HepG2 (cell line): ENCODE data around the gene PEAK1. TPM values are rescaled to one million over a fixed set of nuclear protein-coding genes. Genes with fewer than 3 reads are reported as not detected.
A peak's percentile ranks its signal among the peaks of the same experiment; 100 is the strongest.

Experiments
- ATAC-seq: fragments of 200-7000 bp; cut with Tn5 transposase; 3 replicates; pipeline ENCODE4 v1.9.1; 2020; ENCODE audit warnings: mild to moderate bottlenecking, moderate library complexity
- BruUV-seq: library from RNA; stranded (reverse); fragments of 400-500 nt; replicated peaks from 2 replicates; lab custom pipeline; 2021; lab: Mats Ljungman, UMichigan
- CTCF ChIA-PET: fragments of 300-600 bp; formaldehyde crosslinking; extraction: SDS; loops from one replicate; lab custom pipeline; 2021; ENCODE audit warnings: low total read pairs, inconsistent platforms, low intra/inter-chr PET ratio; lab: Yijun Ruan, JAX
- POLR2A ChIA-PET: fragments of 350-600 bp; sonication (Branson Sonifier 250); formaldehyde crosslinking; loops from one replicate; lab custom pipeline; 2020; ENCODE audit warnings: antibody characterized with exemption, inconsistent platforms; lab: Yijun Ruan, JAX
- DNase-seq: peaks from one replicate; pipeline ENCODE4 v3.0.0-alpha.2; 2015; ENCODE audit warnings: low spot score
- FAIRE-seq: peaks from 3 replicates; lab custom pipeline; 2011; peaks lifted over from hg19 to GRCh38; lab: Jason Lieb, UNC
- H2AFZ ChIP-seq: one replicate; pipeline ENCODE4 v1.6.1; 2011; ENCODE audit warnings: low read length, inconsistent platforms
- H3K27ac ChIP-seq: fragments of 300-600 bp; 3 replicates; pipeline ENCODE4 v1.8.0; 2011; ENCODE audit warnings: mixed run types, mild to moderate bottlenecking, mixed read lengths, low read length, inconsistent platforms; ENCODE audit not compliant: insufficient read depth; ENCODE audit errors: extremely low read length
- H3K27me3 ChIP-seq, 2 experiments: fragments of 200-600 bp in 1 of 2; 2 replicates in 1 of 2; 3 replicates in 1 of 2; pipeline versions ENCODE4 v1.6.0 to v1.8.0; 2011; ENCODE audit warnings: low read length in 2 of 2, mild to moderate bottlenecking in 2 of 2, moderate library complexity in 2 of 2, inconsistent platforms in 1 of 2; ENCODE audit not compliant: insufficient read depth in 2 of 2, control insufficient read depth in 1 of 2
- H3K36me3 ChIP-seq, 2 experiments: fragments of 200-600 bp in 1 of 2; replicated peaks in 1 of 2; 2 replicates in 1 of 2; 3 replicates in 1 of 2; pipeline versions ENCODE4 v1.5.1 to v1.8.0; 2011; ENCODE audit warnings: low read length in 2 of 2, inconsistent platforms in 1 of 2; ENCODE audit not compliant: insufficient read depth in 2 of 2, control insufficient read depth in 1 of 2
- H3K4me1 ChIP-seq: 2 replicates; pipeline ENCODE4 v1.5.1; 2012; ENCODE audit warnings: low read length, inconsistent platforms; ENCODE audit not compliant: insufficient read depth
- H3K4me2 ChIP-seq: 2 replicates; pipeline ENCODE4 v1.6.0; 2011; ENCODE audit warnings: low read depth, low read length, inconsistent platforms
- H3K4me3 ChIP-seq, 3 experiments: fragments of 200-600 bp in 1 of 3; sonication (generic), shearing (Covaris generic) in 1 of 3; replicated peaks in 1 of 3; 2 replicates each; pipeline ENCODE4 v1.5.1; 2011 to 2016; ENCODE audit warnings: low read length in 3 of 3, inconsistent platforms in 2 of 3, low read depth in 2 of 3, mild to moderate bottlenecking in 2 of 3, control low read depth in 1 of 3, mixed read lengths in 1 of 3; ENCODE audit not compliant: insufficient read depth in 1 of 3
- H3K79me2 ChIP-seq: one replicate; pipeline ENCODE4 v1.6.1; 2011; ENCODE audit warnings: low read length, inconsistent platforms; ENCODE audit not compliant: insufficient read depth
- H3K9ac ChIP-seq: 2 replicates; pipeline ENCODE4 v1.6.0; 2011; ENCODE audit warnings: mild to moderate bottlenecking, low read depth, low read length, inconsistent platforms; ENCODE audit not compliant: insufficient read depth
- H3K9me3 ChIP-seq: 2 replicates; pipeline ENCODE4 v1.5.1; 2012; ENCODE audit warnings: mild to moderate bottlenecking, low read length
- H4K20me1 ChIP-seq: 2 replicates; pipeline ENCODE4 v1.6.0; 2011; ENCODE audit warnings: inconsistent platforms, mild to moderate bottlenecking, low read length, moderate library complexity; ENCODE audit not compliant: insufficient read depth
- DPF2 ChIP-seq: sonication (generic); formaldehyde crosslinking; IDR thresholded peaks from 2 replicates; pipeline ENCODE4 v1.4.0; 2020; ENCODE audit warnings: mild to moderate bottlenecking, low read depth, missing genetic modification reagents, borderline replicate concordance
- HNF4A ChIP-seq: sonication (generic); formaldehyde crosslinking; IDR thresholded peaks from 2 replicates; pipeline ENCODE4 v1.4.0; 2020; ENCODE audit warnings: missing genetic modification reagents
- KAT2B ChIP-seq: fragments of 150-350 bp; IDR thresholded peaks from 2 replicates; pipeline ENCODE4 v1.6.1; 2014; ENCODE audit warnings: low read depth, low read length, borderline replicate concordance
- PRMT3 ChIP-seq: sonication (generic); formaldehyde crosslinking; IDR thresholded peaks from 2 replicates; pipeline ENCODE4 v1.8.1; 2022; ENCODE audit warnings: low read depth, mild to moderate bottlenecking, moderate library complexity, missing genetic modification reagents, borderline replicate concordance
- RFX3 ChIP-seq: IDR thresholded peaks from 2 replicates; pipeline ENCODE4 v1.6.1; 2016; ENCODE audit warnings: missing biosample characterization, missing genetic modification reagents
- SKI ChIP-seq: fragments of 450-650 bp; IDR thresholded peaks from one replicate; pipeline ENCODE4 v1.6.1; 2018; ENCODE audit warnings: mild to moderate bottlenecking; ENCODE audit not compliant: partially characterized antibody
- SMC3 ChIP-seq: IDR thresholded peaks from 2 replicates; pipeline ENCODE4 v1.6.1; 2011; ENCODE audit warnings: low read length, improper control_type of control experiment
- ZC3H4 ChIP-seq: sonication (generic); formaldehyde crosslinking; IDR thresholded peaks from 2 replicates; pipeline ENCODE4 v1.4.0; 2020; ENCODE audit warnings: missing genetic modification reagents, borderline replicate concordance
- WGBS: methylation state at CpG from one replicate; pipeline ENCODE4 v1.1.6; 2017; ENCODE audit warnings: low lambda C conversion rate; 5-methylcytosine and 5-hydroxymethylcytosine counted together
- in situ Hi-C: cut with HindIII; loops from 2 replicates; pipeline ENCODE4 v1.10.0; 2017; ENCODE audit warnings: low pct_unique_long_range_greater_than_20kb; ENCODE audit not compliant: extremely low pct_ligation_motif_present
- intact Hi-C: fragments of 100-400 bp; cut with micrococcal nuclease; formaldehyde crosslinking; loops from one replicate; pipeline ENCODE4 v1.10.0; 2022; ENCODE audit not compliant: unreplicated experiment
- polyA plus RNA-seq, 8 experiments: library from polyadenylated mRNA; depleted of rRNA in 3 of 8; stranded (reverse) in 7 of 8; unstranded in 1 of 8; fragments of >200 nt; fragmentation: Illumina TruSeq in 4 of 8; extraction: Trizol in 4 of 8; gene quantifications; 2 replicates each; pipeline versions ENCODE4 v1.2.1 to v1.2.3, GENCODE V29; 2011 to 2016; ENCODE audit warnings: low read depth in 4 of 8, missing spikeins in 1 of 8, mixed read lengths in 1 of 8; ENCODE audit not compliant: insufficient read depth in 1 of 8
- total RNA-seq, 5 experiments: library from RNA; depleted of rRNA; stranded (reverse); fragments of >200 nt; fragmentation: Illumina TruSeq; extraction: Trizol; gene quantifications; 2 replicates each; pipeline ENCODE4 v1.2.3, GENCODE V29; 2016; ENCODE audit warnings: low read depth in 1 of 5

Gene PEAK1
- total and polyA plus RNA-seq, 2 of the 13 experiments (the other 11 are each of a cell fraction or from before 2014, with no cell fraction given): 6.0 to 6.6 TPM

- H3K9me3 ChIP-seq: no peaks in the 10 kb centered on the region
- ChIA-PET POLR2A (no interaction called here), CTCF (no interaction called here)
- TF ChIP-seq SKI (no peak), RFX3 (CRISPR knock-in tag) (no peak), DPF2 (no peak), ZC3H4 (CRISPR knock-in tag) (no peak), HNF4A (CRISPR knock-in tag) (peak; percentile 6; the same call in 1 of the 2 replicates)
- H3K4me1 ChIP-seq: peaks cover 45% of the 10 kb centered on the region
- 76% methylated on average over 2 of the region's 2 CpGs for WGBS
- in situ Hi-C loops: no loop called here
- FAIRE-seq: no peak
- no peaks in the 10 kb centered on the region for H4K20me1 ChIP-seq
- H3K27ac ChIP-seq: no peak overlapping the region
- H3K79me2 ChIP-seq: no peaks in the 10 kb centered on the region
- H3K4me2 ChIP-seq: no peak overlapping the region
- no peaks in the 10 kb centered on the region for H3K27me3 ChIP-seq
- no peak overlapping the region for H2AFZ ChIP-seq
- intact Hi-C loops: no loop called here
- no TSS peak for BruUV-seq
- no peaks in the 10 kb centered on the region for H3K36me3 ChIP-seq
- no peak overlapping the region for H3K4me3 ChIP-seq
- H3K9ac ChIP-seq: no peak overlapping the region
- DNase-seq: peak; percentile 18
- ATAC-seq: no peak
These were observed 193.3 kb downstream of the PEAK1 start for GRCh38 chr15:77226652-77227051.

GRCh38 chr15:77225646-77226045 lies 194.3 kb downstream of the PEAK1 start:
- no TSS peak for BruUV-seq
- WGBS: 74% methylated on average over 4 of the region's 4 CpGs
- no peaks in the 10 kb centered on the region for H4K20me1 ChIP-seq
- in situ Hi-C loops (no loop called here), intact Hi-C loops (no loop called here)
- no peak overlapping the region for H3K27ac ChIP-seq
- no peak overlapping the region for H3K4me3 ChIP-seq
- TF ChIP-seq SMC3: no peak
- peak; percentile 27; the same call in 1 of the 2 replicates for TF ChIP-seq KAT2B
- TF ChIP-seq PRMT3 (CRISPR knock-in tag): no peak
- H3K36me3 ChIP-seq: no peaks in the 10 kb centered on the region
- no peak overlapping the region for H3K9ac ChIP-seq
- H3K27me3 ChIP-seq: no peaks in the 10 kb centered on the region
- FAIRE-seq (no peak), ATAC-seq (no peak), DNase-seq (peak; percentile 28)
- CTCF ChIA-PET: no interaction called here
- no peak overlapping the region for H3K4me2 ChIP-seq
- H3K79me2 ChIP-seq: no peaks in the 10 kb centered on the region
- POLR2A ChIA-PET: interaction anchor here (0.7 kb wide), 1 partner anchor 1441 kb away, joined by 4 read pairs; no protein-coding TSS in a partner anchor
- H3K9me3 ChIP-seq: no peaks in the 10 kb centered on the region
- no peak overlapping the region for H2AFZ ChIP-seq
- peaks cover 45% of the 10 kb centered on the region for H3K4me1 ChIP-seq
